Neural cell (in vitro differentiated cells): Measurements from ENCODE around the gene KCNQ1OT1. TPM values are rescaled to one million over a fixed set of nuclear protein-coding genes. Genes with fewer than 3 reads are reported as not detected.

Experiments
- H2AFZ ChIP-seq: fragments of 200-600, 300-800 bp; sonication (generic), shearing (Covaris generic); 2 replicates; pipeline ENCODE4 v1.6.0; 2014; ENCODE audit warnings: low read depth, mild to moderate bottlenecking, antibody characterized with exemption, low read length, moderate library complexity
- H3F3A ChIP-seq: fragments of 200-600 bp; shearing (Covaris generic); 2 replicates; pipeline ENCODE4 v1.6.1; 2016; ENCODE audit warnings: mild to moderate bottlenecking, moderate library complexity, mixed read lengths, antibody characterized with exemption, low read length; ENCODE audit not compliant: insufficient read depth, poor library complexity, severe bottlenecking
- H3K27ac ChIP-seq: fragments of 200-600, 300-800 bp; sonication (generic), shearing (Covaris generic); 2 replicates; pipeline ENCODE4 v1.5.1; 2014; ENCODE audit warnings: mild to moderate bottlenecking, low read length, moderate library complexity
- H3K27me3 ChIP-seq: fragments of 300-800, 200-600 bp; sonication (generic), shearing (Covaris generic); 2 replicates; pipeline ENCODE4 v1.6.0; 2014; ENCODE audit warnings: mild to moderate bottlenecking, low read depth, low read length, moderate library complexity; ENCODE audit not compliant: insufficient read depth
- H3K36me3 ChIP-seq: fragments of 300-800, 200-600 bp; sonication (generic), shearing (Covaris generic); 2 replicates; pipeline ENCODE4 v1.5.1; 2014; ENCODE audit warnings: mild to moderate bottlenecking, antibody characterized with exemption, low read length, moderate library complexity; ENCODE audit not compliant: insufficient read depth
- H3K4me2 ChIP-seq: fragments of 300-800, 200-600 bp; sonication (generic), shearing (Covaris generic); 2 replicates; pipeline ENCODE4 v1.6.0; 2014; ENCODE audit warnings: mild to moderate bottlenecking, low read length
- H3K4me3 ChIP-seq: fragments of 300-800, 200-600 bp; sonication (generic), shearing (Covaris generic); 2 replicates; pipeline ENCODE4 v1.5.1; 2014; ENCODE audit warnings: mild to moderate bottlenecking, low read length, moderate library complexity
- H3K79me2 ChIP-seq: fragments of 200-600 bp; shearing (Covaris generic); replicated peaks from 2 replicates; pipeline ENCODE4 v1.6.0; 2014; ENCODE audit warnings: mild to moderate bottlenecking, low read length, moderate library complexity; ENCODE audit not compliant: insufficient read depth
- H3K9ac ChIP-seq: fragments of 300-800, 200-600 bp; sonication (generic), shearing (Covaris generic); 2 replicates; pipeline ENCODE4 v1.6.1; 2016; ENCODE audit warnings: mild to moderate bottlenecking, low read length, mixed read lengths
- H3K9me2 ChIP-seq: fragments of 200-600 bp; shearing (Covaris generic); 2 replicates; pipeline ENCODE4 v1.6.1; 2016; ENCODE audit warnings: mild to moderate bottlenecking, low read length, mixed read lengths; ENCODE audit not compliant: insufficient read depth
- H3K9me3 ChIP-seq: fragments of 200-600, 300-800 bp; sonication (generic), shearing (Covaris generic); 2 replicates; pipeline ENCODE4 v1.6.1; 2016; ENCODE audit warnings: mild to moderate bottlenecking, mixed run types, low read length, moderate library complexity, mixed read lengths
- H4K20me1 ChIP-seq: fragments of 200-600 bp; shearing (Covaris generic); 2 replicates; pipeline ENCODE4 v1.6.1; 2016; ENCODE audit warnings: mild to moderate bottlenecking, mixed run types; ENCODE audit not compliant: insufficient read depth
- EP300 ChIP-seq: fragments of 450-650 bp; conservative IDR thresholded peaks from 2 replicates; pipeline ENCODE4 v1.6.1; 2014; ENCODE audit warnings: antibody characterized with exemption, mild to moderate bottlenecking, moderate library complexity; ENCODE audit not compliant: poor library complexity, severe bottlenecking
- EZH2 ChIP-seq: fragments of 200-600, 300-800 bp; shearing (Covaris generic), sonication (generic); IDR thresholded peaks from 2 replicates; pipeline ENCODE4 v1.6.1; 2014; ENCODE audit warnings: antibody characterized with exemption, low read length, borderline replicate concordance, mild to moderate bottlenecking; ENCODE audit not compliant: insufficient read depth, poor library complexity, severe bottlenecking
- MXI1 ChIP-seq: fragments of 450-650 bp; conservative IDR thresholded peaks from 2 replicates; pipeline ENCODE4 v1.6.1; 2014; ENCODE audit warnings: antibody characterized with exemption, mild to moderate bottlenecking; ENCODE audit not compliant: poor library complexity, severe bottlenecking
- POLR2AphosphoS5 ChIP-seq: IDR thresholded peaks from 2 replicates; pipeline ENCODE4 v1.6.1; 2012
- RAD21 ChIP-seq: fragments of 450-650 bp; conservative IDR thresholded peaks from 2 replicates; pipeline ENCODE4 v1.6.1; 2014; ENCODE audit warnings: antibody characterized with exemption, mild to moderate bottlenecking, moderate library complexity
- SMC3 ChIP-seq: fragments of 450-650 bp; conservative IDR thresholded peaks from 2 replicates; pipeline ENCODE4 v1.6.1; 2014; ENCODE audit warnings: antibody characterized with exemption, mild to moderate bottlenecking, moderate library complexity; ENCODE audit not compliant: poor library complexity
- TAF1 ChIP-seq: IDR thresholded peaks from 2 replicates; pipeline ENCODE4 v1.6.1; 2012; ENCODE audit warnings: low read depth
- polyA plus RNA-seq: library from polyadenylated mRNA; depleted of rRNA; stranded (reverse); fragments of >200 nt; gene quantifications from 2 replicates; pipeline ENCODE4 v1.2.3, GENCODE V29; 2014
- TF ChIP-seq, protein P1 (sequence below): fragments of 450-650 bp; IDR thresholded peaks from 2 replicates; pipeline ENCODE4 v1.5.1; 2014; ENCODE audit warnings: antibody characterized with exemption, mild to moderate bottlenecking, moderate library complexity; ENCODE audit not compliant: poor library complexity, severe bottlenecking
- TF ChIP-seq, protein P2 (sequence below): IDR thresholded peaks from 2 replicates; pipeline ENCODE4 v1.6.1; 2012; ENCODE audit warnings: borderline replicate concordance

KCNQ1OT1 gene
- polyA plus RNA-seq, 1 donor from 2014 or later = 0.12 TPM

DNA sequence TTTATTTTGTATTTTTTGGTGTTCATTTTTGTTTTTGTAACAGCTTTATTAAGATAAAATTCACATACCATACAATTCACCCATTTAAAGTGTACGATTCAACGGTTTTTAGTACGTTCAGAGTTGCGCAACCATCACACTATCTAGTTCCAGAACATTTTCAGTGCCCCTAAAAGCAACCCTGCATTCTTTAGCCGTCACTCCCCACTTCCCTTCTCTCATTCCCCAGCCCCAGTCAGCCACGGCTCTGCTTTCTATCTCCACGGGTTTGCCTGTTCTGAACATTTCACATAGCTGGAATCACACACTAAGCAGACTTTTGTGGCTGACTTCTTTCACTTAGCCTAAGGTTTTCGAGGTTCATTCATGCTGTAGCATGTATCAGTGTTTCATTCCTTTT lies 9.6 kb upstream of the KCNQ1OT1 start:
- H3K4me3 ChIP-seq = no peak overlapping the region
- H3K9me2 ChIP-seq = no peaks in the 10 kb centered on the region
- TF ChIP-seq, protein P1, sequence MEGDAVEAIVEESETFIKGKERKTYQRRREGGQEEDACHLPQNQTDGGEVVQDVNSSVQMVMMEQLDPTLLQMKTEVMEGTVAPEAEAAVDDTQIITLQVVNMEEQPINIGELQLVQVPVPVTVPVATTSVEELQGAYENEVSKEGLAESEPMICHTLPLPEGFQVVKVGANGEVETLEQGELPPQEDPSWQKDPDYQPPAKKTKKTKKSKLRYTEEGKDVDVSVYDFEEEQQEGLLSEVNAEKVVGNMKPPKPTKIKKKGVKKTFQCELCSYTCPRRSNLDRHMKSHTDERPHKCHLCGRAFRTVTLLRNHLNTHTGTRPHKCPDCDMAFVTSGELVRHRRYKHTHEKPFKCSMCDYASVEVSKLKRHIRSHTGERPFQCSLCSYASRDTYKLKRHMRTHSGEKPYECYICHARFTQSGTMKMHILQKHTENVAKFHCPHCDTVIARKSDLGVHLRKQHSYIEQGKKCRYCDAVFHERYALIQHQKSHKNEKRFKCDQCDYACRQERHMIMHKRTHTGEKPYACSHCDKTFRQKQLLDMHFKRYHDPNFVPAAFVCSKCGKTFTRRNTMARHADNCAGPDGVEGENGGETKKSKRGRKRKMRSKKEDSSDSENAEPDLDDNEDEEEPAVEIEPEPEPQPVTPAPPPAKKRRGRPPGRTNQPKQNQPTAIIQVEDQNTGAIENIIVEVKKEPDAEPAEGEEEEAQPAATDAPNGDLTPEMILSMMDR = no peak
- TF ChIP-seq POLR2AphosphoS5 (no peak), SMC3 (no peak), RAD21 (no peak), EP300 (no peak), EZH2 (no peak), MXI1 (no peak), TAF1 (no peak)
- TF ChIP-seq, protein P2, sequence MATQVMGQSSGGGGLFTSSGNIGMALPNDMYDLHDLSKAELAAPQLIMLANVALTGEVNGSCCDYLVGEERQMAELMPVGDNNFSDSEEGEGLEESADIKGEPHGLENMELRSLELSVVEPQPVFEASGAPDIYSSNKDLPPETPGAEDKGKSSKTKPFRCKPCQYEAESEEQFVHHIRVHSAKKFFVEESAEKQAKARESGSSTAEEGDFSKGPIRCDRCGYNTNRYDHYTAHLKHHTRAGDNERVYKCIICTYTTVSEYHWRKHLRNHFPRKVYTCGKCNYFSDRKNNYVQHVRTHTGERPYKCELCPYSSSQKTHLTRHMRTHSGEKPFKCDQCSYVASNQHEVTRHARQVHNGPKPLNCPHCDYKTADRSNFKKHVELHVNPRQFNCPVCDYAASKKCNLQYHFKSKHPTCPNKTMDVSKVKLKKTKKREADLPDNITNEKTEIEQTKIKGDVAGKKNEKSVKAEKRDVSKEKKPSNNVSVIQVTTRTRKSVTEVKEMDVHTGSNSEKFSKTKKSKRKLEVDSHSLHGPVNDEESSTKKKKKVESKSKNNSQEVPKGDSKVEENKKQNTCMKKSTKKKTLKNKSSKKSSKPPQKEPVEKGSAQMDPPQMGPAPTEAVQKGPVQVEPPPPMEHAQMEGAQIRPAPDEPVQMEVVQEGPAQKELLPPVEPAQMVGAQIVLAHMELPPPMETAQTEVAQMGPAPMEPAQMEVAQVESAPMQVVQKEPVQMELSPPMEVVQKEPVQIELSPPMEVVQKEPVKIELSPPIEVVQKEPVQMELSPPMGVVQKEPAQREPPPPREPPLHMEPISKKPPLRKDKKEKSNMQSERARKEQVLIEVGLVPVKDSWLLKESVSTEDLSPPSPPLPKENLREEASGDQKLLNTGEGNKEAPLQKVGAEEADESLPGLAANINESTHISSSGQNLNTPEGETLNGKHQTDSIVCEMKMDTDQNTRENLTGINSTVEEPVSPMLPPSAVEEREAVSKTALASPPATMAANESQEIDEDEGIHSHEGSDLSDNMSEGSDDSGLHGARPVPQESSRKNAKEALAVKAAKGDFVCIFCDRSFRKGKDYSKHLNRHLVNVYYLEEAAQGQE = no peak
- H3F3A ChIP-seq = no peaks in the 10 kb centered on the region
- no peak overlapping the region for H2AFZ ChIP-seq
- no peak overlapping the region for H3K9ac ChIP-seq
- no peak overlapping the region for H3K27ac ChIP-seq
- no peaks in the 10 kb centered on the region for H3K9me3 ChIP-seq
- H3K27me3 ChIP-seq = no peaks in the 10 kb centered on the region
- no peak overlapping the region for H3K4me2 ChIP-seq
- H4K20me1 ChIP-seq = no peaks in the 10 kb centered on the region
- no peaks in the 10 kb centered on the region for H3K36me3 ChIP-seq
- no peaks in the 10 kb centered on the region for H3K79me2 ChIP-seq

DNA sequence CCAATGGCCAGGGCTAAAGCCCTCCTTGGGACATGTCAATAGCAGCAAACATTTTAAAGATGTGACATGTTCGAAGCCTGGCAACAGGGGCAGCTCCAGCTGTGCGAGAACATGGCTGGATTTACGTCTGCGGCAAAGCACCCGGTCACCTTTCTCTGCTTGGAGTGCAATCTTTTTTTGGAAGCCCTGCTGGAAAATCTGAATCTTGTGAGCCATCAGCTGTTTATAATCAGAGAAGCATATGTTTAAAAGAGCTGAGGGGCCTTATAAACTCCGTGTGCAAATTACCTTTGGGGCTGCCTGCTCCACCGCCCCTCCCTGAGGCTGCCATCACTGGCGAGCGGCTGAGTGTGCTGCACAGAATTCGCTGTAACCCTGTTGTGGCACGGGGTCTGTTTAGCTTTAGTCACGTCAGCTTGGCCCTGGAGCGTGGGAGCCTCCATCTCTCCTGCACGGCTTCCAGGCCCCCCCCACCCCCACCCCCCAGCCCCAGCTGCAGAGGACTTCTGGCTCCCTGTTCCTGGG lies 9.0 kb upstream of the KCNQ1OT1 start:
- TF ChIP-seq, protein P1 = no peak
- TF ChIP-seq TAF1 (no peak), EP300 (no peak)
- Histone ChIP-seq H3K4me2 (no peak overlapping the region), H3K9ac (no peak overlapping the region), H3K27ac (no peak overlapping the region), H2AFZ (no peak overlapping the region), H3K36me3 (no peaks in the 10 kb centered on the region), H4K20me1 (no peaks in the 10 kb centered on the region), H3K9me3 (no peaks in the 10 kb centered on the region), H3K9me2 (no peaks in the 10 kb centered on the region), H3F3A (no peaks in the 10 kb centered on the region), H3K27me3 (no peaks in the 10 kb centered on the region), H3K4me3 (no peak overlapping the region), H3K79me2 (no peaks in the 10 kb centered on the region)
